HepG2 (cell line): ENCODE data around the gene PHF10. TPM values are rescaled to one million over a fixed set of nuclear protein-coding genes. Genes with fewer than 3 reads are reported as not detected.

Source experiments
- AGO2 ChIP-seq: fragments of 200-400 bp; formaldehyde crosslinking; optimal IDR thresholded peaks from 2 replicates; pipeline ENCODE3; 2017; ENCODE audit warnings: mild to moderate bottlenecking, low read depth, low read length, moderate library complexity
- ATAD3A ChIP-seq: sonication (generic); formaldehyde crosslinking; IDR thresholded peaks from 2 replicates; pipeline ENCODE4 v1.4.0; 2020; ENCODE audit warnings: missing genetic modification reagents
- ATF1 ChIP-seq: IDR thresholded peaks from 2 replicates; pipeline ENCODE4 v1.6.1; 2016; ENCODE audit warnings: mild to moderate bottlenecking, control low read depth
- ELF3 ChIP-seq: IDR thresholded peaks from 2 replicates; pipeline ENCODE4 v1.6.1; 2016; ENCODE audit warnings: missing genetic modification reagents, missing compliant biosample characterization
- GPN1 ChIP-seq: sonication (generic); formaldehyde crosslinking; IDR thresholded peaks from 2 replicates; pipeline ENCODE4 v1.5.1; 2020; ENCODE audit warnings: missing genetic modification reagents, borderline replicate concordance
- GTF3A ChIP-seq: sonication (generic); formaldehyde crosslinking; conservative IDR thresholded peaks from 2 replicates; pipeline ENCODE4 v1.4.0; 2020; ENCODE audit warnings: mild to moderate bottlenecking, missing genetic modification reagents
- IKZF4 ChIP-seq: sonication (generic); formaldehyde crosslinking; IDR thresholded peaks from 2 replicates; pipeline ENCODE4 v1.5.1; 2020; ENCODE audit warnings: borderline replicate concordance, mild to moderate bottlenecking, low read depth, missing genetic modification reagents; ENCODE audit errors: not compliant biosample characterization
- JUND ChIP-seq: sonication (generic); formaldehyde crosslinking; IDR thresholded peaks from 2 replicates; pipeline ENCODE4 v1.8.0; 2022; ENCODE audit warnings: mild to moderate bottlenecking, missing genetic modification reagents
- MLLT10 ChIP-seq: sonication (generic); formaldehyde crosslinking; IDR thresholded peaks from 2 replicates; pipeline ENCODE4 v1.4.0; 2020; ENCODE audit warnings: missing genetic modification reagents
- PATZ1 ChIP-seq: sonication (generic); formaldehyde crosslinking; IDR thresholded peaks from 2 replicates; pipeline ENCODE4 v1.4.0; 2020; ENCODE audit warnings: missing genetic modification reagents
- SP2 ChIP-seq: sonication (generic); formaldehyde crosslinking; IDR thresholded peaks from 2 replicates; pipeline ENCODE4 v1.5.1; 2020; ENCODE audit warnings: mild to moderate bottlenecking, missing genetic modification reagents
- TIGD3 ChIP-seq: sonication (generic); formaldehyde crosslinking; IDR thresholded peaks from 2 replicates; pipeline ENCODE4 v1.5.1; 2020; ENCODE audit warnings: mild to moderate bottlenecking, missing genetic modification reagents, borderline replicate concordance
- ZBTB4 ChIP-seq: sonication (generic); formaldehyde crosslinking; IDR thresholded peaks from 2 replicates; pipeline ENCODE4 v1.4.0; 2020; ENCODE audit warnings: missing genetic modification reagents, mild to moderate bottlenecking, borderline replicate concordance
- ZNF234 ChIP-seq: sonication (generic); formaldehyde crosslinking; conservative IDR thresholded peaks from 2 replicates; pipeline ENCODE4 v1.5.1; 2020; ENCODE audit warnings: mild to moderate bottlenecking, missing genetic modification reagents
- ZNF333 ChIP-seq: sonication (generic); formaldehyde crosslinking; IDR thresholded peaks from 2 replicates; pipeline ENCODE4 v1.4.0; 2020; ENCODE audit warnings: mild to moderate bottlenecking, missing genetic modification reagents, borderline replicate concordance
- polyA plus RNA-seq, 8 experiments: library from polyadenylated mRNA; depleted of rRNA in 3 of 8; stranded (reverse) in 7 of 8; unstranded in 1 of 8; fragments of >200 nt; fragmentation: Illumina TruSeq in 4 of 8; extraction: Trizol in 4 of 8; gene quantifications; 2 replicates each; pipeline versions ENCODE4 v1.2.1 to v1.2.3, GENCODE V29; 2011 to 2016; ENCODE audit warnings: low read depth in 4 of 8, missing spikeins in 1 of 8, mixed read lengths in 1 of 8; ENCODE audit not compliant: insufficient read depth in 1 of 8
- total RNA-seq, 5 experiments: library from RNA; depleted of rRNA; stranded (reverse); fragments of >200 nt; fragmentation: Illumina TruSeq; extraction: Trizol; gene quantifications; 2 replicates each; pipeline ENCODE4 v1.2.3, GENCODE V29; 2016; ENCODE audit warnings: low read depth in 1 of 5
- TF ChIP-seq, protein P1 (sequence below): sonication (generic); formaldehyde crosslinking; IDR thresholded peaks from 2 replicates; pipeline ENCODE4 v1.4.0; 2020; ENCODE audit warnings: missing genetic modification reagents, borderline replicate concordance
- TF ChIP-seq, protein P2 (sequence below): sonication (generic); formaldehyde crosslinking; IDR thresholded peaks from 2 replicates; pipeline ENCODE4 v1.9.0; 2022; ENCODE audit warnings: missing genetic modification reagents, mild to moderate bottlenecking, borderline replicate concordance

The PHF10 gene
- total and polyA plus RNA-seq, 2 of the 13 experiments (the other 11 are each of a cell fraction or from before 2014, with no cell fraction given), result 42.1 to 84.1 TPM

GRCh38 chr6:169722362-169723199 is 1.7 kb downstream of the PHF10 start (continued):
- TF ChIP-seq AGO2 (no peak), ATAD3A (CRISPR knock-in tag) (no peak), ZBTB4 (CRISPR knock-in tag) (peak; percentile 58; the same call in 1 of the 2 replicates), ZNF333 (CRISPR knock-in tag) (no peak), ATF1 (no peak), JUND (CRISPR knock-in tag) (no peak), IKZF4 (CRISPR knock-in tag) (no peak), GPN1 (CRISPR knock-in tag) (no peak), TIGD3 (CRISPR knock-in tag) (no peak), GTF3A (CRISPR knock-in tag) (no peak), ZNF234 (CRISPR knock-in tag) (no peak), PATZ1 (CRISPR knock-in tag) (no peak), MLLT10 (CRISPR knock-in tag) (no peak), SP2 (CRISPR knock-in tag) (no peak), ELF3 (peak; percentile 22; the same call in 1 of the 2 replicates)
- TF ChIP-seq, protein P1, sequence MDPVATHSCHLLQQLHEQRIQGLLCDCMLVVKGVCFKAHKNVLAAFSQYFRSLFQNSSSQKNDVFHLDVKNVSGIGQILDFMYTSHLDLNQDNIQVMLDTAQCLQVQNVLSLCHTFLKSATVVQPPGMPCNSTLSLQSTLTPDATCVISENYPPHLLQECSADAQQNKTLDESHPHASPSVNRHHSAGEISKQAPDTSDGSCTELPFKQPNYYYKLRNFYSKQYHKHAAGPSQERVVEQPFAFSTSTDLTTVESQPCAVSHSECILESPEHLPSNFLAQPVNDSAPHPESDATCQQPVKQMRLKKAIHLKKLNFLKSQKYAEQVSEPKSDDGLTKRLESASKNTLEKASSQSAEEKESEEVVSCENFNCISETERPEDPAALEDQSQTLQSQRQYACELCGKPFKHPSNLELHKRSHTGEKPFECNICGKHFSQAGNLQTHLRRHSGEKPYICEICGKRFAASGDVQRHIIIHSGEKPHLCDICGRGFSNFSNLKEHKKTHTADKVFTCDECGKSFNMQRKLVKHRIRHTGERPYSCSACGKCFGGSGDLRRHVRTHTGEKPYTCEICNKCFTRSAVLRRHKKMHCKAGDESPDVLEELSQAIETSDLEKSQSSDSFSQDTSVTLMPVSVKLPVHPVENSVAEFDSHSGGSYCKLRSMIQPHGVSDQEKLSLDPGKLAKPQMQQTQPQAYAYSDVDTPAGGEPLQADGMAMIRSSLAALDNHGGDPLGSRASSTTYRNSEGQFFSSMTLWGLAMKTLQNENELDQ (CRISPR knock-in tag), result no peak
- TF ChIP-seq, protein P2, sequence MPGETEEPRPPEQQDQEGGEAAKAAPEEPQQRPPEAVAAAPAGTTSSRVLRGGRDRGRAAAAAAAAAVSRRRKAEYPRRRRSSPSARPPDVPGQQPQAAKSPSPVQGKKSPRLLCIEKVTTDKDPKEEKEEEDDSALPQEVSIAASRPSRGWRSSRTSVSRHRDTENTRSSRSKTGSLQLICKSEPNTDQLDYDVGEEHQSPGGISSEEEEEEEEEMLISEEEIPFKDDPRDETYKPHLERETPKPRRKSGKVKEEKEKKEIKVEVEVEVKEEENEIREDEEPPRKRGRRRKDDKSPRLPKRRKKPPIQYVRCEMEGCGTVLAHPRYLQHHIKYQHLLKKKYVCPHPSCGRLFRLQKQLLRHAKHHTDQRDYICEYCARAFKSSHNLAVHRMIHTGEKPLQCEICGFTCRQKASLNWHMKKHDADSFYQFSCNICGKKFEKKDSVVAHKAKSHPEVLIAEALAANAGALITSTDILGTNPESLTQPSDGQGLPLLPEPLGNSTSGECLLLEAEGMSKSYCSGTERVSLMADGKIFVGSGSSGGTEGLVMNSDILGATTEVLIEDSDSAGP (CRISPR knock-in tag), result peak; percentile 81; the same call in 1 of the 2 replicates
